GM21528 (cell line): ENCODE measurements around the gene PRR5L.

ENCODE experiments used
- ATAC-seq: cut with Tn5 transposase; IDR thresholded peaks from one replicate; pipeline ENCODE4 v1.9.1; 2021; ENCODE audit warnings: mild to moderate bottlenecking, moderate library complexity; ENCODE audit not compliant: unreplicated experiment, low FRiP score

The PRR5L gene

GRCh38 chr11:36278531-36279282 is 17.4 kb upstream of the PRR5L start:
- ATAC-seq, result no peak

DNA sequence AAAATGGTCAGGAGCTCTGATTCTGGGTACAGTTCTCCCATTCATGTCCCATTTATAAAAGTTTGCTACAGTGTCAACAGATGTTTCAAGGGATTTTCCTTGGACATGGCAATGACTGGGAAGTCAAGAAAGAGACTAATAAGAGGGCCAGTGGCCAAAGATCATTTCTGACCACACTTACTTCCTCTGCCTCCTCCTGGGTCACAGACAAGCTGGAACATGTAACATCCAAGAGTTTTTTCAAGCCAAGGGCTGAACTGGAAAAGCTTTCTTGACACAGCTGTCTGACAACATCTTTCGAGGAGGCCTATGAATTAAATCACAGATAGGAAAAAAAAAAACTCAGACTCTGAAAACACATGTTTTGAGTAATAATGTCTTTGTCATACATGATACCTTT is 15.6 kb upstream of the PRR5L start:
- ATAC-seq, result no peak

GRCh38 chr11:36281850-36282249 is 14.2 kb upstream of the PRR5L start:
- no peak for ATAC-seq

GRCh38 chr11:36282926-36283325 is 13.2 kb upstream of the PRR5L start:
- no peak for ATAC-seq

DNA sequence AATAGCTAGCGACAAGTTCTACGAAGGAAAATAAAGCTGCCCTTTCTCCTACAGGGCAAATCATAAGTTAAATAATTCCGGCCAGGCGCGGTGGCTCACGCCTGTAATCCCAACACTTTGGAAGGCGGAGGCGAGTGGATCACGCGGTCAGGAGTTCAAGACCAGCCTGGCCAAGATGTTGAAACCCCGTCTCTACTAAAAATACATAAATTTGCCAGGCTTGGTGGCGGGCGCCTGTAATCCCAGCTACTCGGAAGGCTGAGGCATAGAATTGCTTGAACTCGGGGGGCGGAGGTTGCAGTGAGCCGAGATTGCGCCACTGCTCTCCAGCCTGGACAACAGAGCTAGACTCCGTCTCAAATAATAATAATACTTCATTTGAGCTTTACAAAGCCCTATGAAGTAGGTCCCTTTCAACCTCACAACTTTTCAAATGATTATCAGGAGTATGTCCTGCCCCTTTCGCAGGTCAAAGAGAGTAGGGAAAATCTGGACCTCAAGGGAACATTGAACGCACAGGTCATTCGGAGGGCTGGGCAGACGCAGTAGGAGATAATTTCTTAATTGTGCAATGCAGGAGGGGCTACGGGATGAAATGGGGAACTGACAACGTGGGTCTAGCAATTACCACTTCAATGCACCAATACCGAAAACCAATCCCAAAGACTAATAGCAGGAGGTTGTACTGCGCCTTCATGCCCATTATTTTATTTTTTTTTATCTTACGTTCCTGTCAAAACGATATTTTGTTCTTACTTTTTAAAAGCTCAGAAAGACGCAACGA is 7.5 kb upstream of the PRR5L start:
- ATAC-seq, result no peak

- peak; percentile 99 for ATAC-seq
Observed at GRCh38 chr11:36289226-36289852, 6.7 kb upstream of the PRR5L start, which contains the start of gene COMMD9. Gene COMMD9, minus strand, starts transcription at chr11:36289424. Its CDS starts 12 bp downstream, at chr11:36289412.

- no peak for ATAC-seq
Observed at GRCh38 chr11:36292311-36292722, 3.8 kb upstream of the PRR5L start.

DNA sequence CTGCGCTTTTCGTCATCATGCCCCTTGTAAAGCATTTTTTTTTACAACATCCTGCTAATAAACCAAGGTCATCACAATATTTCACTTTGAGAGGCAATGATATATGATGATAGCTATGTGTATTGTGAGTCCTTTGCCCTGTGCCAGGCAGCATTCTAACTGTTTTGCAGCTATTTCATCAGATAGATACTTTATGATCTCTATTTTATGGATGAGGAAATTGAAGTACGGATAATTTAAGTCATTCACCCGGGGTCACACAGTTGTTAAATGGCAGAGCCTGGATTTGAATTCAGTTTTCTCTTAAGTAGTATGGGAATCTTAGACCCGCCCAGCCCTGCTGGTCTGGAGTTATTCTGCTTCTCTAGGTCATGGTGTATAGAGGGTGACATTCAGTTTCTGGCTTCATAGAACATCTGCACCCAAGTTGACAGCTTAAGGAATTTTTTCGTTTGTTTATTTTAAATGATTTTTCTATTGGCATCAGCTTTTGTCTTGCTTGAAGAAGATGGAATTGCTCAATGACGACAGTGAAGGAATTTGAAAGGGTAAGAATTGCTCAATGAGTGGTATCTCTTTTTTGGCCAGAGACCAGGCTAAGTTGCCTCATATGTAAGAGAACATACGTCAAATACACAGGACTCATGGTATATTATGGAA is 926 bp downstream of the PRR5L start:
- ATAC-seq, result no peak

DNA sequence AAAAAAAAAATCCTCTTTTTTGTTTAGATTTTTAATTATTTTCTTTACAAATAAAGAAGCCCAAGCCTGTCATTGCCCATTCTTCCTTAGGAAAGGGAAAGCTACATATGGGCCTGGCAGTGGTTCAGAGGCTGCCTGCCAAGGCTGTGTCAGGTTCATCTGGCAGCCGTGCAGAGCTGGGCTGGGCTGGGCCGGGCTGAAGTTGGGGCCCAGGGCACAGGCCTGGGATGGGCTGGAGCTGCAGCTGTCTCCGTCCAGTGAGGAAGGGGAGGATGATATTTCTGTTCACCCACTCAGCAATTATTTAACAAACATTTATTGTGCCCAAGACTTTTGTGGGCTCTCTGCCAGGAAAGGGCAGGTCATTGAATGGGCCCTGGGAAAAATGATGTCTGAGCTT is 4.6 kb downstream of the PRR5L start:
- ATAC-seq, result no peak

GRCh38 chr11:36304351-36304750 is 8.3 kb downstream of the PRR5L start:
- ATAC-seq, result no peak

DNA sequence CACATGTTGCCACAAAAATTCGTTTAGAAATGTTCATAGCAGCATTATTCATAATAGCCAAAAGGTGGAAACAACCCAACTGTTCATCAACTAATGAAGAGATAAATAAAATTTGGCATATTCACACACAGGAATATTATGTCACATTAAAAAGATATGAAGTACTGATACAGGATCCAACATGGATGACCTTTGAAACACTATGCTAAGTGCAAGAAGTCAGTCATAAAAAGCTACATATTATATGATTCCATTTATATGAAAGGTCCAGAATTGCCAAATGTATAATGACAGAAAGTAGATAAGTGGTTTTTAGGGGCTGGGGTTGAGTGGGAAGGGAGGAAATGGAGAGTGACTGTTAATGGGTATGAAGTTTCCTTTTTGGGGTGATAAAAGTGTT is 9.0 kb downstream of the PRR5L start:
- no peak for ATAC-seq

DNA sequence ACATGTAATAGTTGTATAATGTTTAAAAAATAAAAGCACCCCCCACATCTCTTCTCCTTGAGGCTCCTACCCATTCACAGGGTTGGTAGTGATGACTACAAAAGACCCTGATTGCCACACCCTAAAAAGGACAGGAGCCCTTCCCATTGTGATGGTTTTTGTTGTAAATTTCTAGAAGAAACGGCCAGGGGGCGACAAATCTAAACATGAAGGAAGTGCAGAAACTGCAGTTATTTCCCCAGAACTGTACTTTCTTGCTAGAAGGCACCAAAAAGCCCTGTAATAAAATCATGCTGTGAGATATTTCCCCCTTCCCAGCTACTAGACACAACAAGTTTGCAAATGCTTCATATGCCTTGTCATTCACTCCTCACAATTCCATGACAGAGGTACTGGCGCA is 10.8 kb downstream of the PRR5L start:
- ATAC-seq, result no peak

DNA sequence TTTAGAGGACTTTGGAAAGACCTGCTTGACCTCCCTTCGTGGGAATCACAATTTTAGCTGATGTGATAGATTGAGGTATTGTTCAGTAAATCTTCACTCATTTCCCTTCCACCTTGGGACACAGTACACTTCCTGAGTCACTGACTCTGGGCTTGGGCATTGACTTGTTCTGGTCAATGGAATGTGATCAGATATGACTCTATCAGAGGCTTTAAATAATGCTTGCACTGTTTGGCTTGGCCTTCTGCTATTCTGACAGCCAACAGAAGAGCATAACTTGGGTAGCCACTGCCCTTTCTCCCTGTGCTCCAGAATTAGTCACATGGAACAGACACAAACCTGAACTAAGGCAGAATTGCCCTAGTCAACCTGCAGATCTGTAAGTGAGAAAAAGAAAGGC is 12.5 kb downstream of the PRR5L start:
- ATAC-seq, result no peak

GRCh38 chr11:36309779-36310178 is 13.7 kb downstream of the PRR5L start:
- no peak for ATAC-seq

DNA sequence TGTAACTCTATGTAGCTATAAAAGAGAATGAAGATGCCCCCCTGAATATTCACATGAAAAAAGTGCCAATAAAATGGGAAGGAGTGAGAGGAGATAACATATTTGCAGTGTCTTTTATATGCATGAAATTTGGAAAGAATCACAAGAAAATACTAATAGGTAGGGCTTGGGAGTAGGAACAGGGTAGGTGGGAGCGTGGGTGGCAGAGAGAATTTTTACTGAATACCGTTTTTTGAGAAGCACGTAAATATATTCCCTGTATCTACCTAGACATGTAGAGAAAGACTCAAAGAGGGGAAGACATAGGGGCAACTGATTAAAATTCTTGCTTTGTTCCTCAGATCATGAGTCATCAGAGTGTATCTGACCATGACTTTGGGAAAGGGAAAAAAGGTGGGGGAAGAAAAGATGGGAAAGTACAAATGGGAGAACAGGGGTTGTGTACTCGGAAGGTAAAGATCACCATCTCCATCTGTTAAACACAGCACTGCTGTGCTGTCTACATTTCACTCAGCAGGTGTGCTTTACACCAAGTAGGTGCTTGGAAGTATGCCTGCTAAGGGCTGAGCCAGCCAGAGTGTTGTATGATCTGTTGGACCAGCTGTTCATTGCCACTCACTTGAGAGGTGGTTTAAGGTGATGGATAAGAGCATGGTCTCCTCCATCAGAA is 16.0 kb downstream of the PRR5L start:
- ATAC-seq, result no peak

DNA sequence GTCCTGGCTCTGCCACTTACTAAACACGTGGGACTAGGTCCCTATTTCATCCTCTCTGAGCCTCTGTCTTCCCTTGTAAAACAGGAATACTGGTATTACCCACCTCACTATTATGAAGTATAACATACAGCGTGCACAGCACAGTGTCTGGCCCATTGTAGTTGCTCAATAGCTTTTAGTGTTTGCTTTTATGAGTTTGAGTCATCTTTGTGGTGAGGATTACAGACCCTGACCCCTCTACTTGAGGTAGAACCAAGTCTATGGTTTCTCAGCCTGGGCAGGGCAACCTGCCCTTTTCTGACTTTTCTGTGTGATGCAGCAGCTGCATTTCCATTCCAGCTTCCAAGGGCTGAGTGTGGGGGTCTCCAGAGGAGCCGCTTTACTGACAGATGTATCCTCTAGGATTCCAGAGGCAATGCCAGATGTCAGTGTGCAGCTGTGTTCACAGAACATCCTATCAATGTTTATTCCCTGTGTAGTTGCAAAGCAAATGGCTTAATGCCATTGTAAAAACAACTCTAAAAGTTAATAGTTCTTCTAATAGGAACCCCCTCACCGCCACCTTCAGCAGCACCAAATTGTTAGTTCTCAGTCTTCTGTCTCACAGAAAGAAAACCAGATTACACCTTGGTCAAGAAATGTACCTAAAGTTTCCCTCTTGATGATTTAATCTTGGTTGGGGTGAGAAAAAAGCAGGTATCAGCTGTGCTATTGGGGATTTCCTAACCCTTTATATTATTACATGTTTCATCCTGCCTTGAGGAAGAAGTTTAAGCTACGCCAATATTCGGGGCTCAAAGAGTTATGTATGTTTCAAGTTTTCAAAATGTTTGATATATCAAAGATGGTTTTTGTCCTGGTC is 16.8 kb downstream of the PRR5L start:
- no peak for ATAC-seq

- no peak for ATAC-seq
Observed at GRCh38 chr11:36313750-36314433, 17.8 kb downstream of the PRR5L start.

DNA sequence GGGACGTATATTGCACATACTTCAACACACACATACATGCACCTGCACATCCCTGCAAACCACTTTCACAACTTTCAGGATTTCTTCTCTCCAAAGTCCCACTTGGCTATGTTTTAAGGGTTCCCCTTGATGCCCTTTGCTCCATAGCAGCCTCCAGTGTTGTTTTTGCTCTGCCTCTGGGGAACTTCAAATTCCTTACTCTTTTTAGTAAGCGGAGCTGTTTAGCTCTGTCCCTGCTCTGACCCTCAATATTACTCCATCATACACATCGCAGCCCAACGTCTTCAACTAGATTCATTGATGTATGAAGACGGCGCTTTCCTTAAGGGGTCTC is 18.3 kb downstream of the PRR5L start:
- no peak for ATAC-seq

- ATAC-seq, result no peak
Observed at GRCh38 chr11:36316049-36316448, 20.0 kb downstream of the PRR5L start.
